AML-193 (cell line): Measurements from ENCODE around the gene DENND2D.

Source experiments
- DNase-seq, 2 experiments: peaks; one replicate each; lab custom pipeline; 2025; lab: John Stamatoyannopoulos, UW

Gene DENND2D

GRCh38 chr1:111202707-111203623 lies 2.5 kb upstream of the DENND2D start:
- DNase-seq, result no peak

DNA sequence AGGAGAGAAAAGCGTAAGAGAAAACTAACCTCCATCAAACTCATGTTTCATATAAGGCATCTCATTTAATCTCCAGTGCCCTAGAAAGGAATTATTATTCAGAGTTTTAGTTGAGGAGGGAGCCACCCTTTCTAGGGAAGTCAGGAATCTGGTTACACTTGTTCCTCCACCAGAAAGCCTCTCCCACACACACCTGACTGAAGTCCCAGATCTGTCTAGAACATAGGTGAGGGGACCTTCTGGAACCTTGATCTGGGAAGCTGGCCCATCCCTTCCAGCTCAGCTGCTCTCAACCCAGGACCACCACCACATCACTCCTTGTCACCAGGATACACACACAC lies 1.9 kb upstream of the DENND2D start:
- DNase-seq, result no peak

DNA sequence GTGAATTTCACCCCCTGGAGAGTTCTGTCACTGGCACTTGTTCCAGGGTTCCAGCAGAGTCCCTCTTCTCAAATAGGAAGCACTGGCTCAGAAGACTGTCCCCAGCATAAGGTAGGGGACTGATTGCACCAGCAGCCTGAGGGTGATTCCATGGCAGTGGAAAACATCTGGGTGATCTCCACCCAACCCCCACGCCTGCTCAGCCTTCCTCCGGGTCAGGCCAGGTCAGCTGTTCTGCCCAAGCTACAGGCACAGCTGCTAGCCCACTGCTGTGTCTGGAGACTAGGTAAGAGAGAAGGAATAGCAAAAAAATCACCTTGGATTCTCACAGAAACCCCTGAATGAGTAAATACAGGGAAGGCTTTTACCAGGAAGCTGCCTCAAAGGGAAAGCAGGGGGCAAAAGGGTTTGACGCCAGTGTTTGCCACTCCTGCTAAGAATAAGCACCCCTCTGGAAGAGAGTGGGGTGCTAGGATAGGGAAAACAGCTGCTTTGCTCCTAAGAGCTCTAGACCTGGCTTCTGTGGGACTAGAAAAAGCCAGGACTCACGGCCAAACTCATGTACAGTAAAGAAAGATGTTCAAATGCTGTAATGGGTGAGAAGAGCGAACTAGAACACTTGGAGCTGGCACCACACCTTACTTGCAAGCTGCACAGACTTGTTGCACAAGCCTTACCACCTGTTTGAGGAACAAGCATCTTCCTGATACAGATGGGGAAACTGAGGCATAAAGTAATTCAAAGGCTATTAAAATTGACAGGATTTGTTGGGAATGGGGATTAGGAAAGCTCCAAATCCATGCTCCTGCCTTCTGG lies 1.0 kb upstream of the DENND2D start:
- no peak for DNase-seq

DNA sequence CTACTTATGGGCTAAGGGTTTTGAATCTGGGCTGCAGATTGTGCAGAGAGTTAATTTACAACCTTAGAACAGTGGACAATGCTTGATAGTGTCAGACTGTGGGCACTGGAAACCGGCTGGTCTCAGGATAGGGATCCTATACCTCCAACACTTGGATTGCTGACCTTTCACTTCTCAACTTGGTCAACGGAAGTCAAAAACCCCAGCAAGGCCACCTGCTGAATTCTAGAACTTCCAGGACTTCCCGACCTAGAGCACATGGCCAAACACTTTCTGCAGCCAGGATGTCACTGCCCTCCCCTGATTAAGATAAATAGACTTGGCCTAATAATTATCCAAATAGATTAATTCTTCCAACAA lies 336 bp upstream of the DENND2D start:
- DNase-seq, result no peak

DNA sequence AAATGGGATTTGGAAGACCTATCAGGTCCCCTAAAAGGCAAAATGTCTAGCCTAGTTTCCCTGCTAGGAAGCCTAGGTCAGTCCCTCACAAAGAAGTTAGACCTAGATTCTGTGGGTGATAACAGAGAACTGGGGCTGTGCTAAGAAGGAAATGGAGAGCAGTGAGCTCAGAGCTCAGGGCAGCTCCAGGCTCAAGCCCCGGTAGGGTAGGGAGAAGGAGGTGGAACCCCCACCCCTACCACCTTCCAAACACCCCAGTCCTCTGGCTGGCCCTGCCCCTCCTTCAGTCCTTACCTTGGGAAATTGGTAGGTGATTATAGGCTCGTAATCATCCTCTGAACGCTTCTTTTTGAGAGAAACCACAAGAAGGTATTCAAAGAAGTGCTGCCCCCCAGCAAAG lies 1.1 kb downstream of the DENND2D start:
- DNase-seq, result no peak

DNA sequence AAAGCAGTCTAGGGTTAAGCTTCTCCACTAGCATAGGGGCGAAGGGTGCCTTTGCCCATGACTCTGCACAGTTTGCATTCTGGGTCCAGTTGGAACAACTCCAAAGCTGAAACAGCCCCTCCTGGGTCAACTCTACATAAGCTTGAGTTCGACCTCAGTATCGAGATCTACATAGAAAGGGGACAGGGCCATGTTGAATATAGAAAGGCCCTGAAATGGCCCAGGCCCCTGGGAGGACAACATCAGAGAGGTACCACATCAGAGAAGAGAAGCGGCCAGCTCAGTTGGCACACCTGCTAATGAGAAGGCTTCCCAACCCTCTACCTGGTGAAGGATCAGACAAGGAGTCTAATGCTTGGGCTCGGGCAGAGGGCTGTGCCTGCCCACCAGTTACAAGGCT lies 1.6 kb downstream of the DENND2D start:
- no peak for DNase-seq

DNA sequence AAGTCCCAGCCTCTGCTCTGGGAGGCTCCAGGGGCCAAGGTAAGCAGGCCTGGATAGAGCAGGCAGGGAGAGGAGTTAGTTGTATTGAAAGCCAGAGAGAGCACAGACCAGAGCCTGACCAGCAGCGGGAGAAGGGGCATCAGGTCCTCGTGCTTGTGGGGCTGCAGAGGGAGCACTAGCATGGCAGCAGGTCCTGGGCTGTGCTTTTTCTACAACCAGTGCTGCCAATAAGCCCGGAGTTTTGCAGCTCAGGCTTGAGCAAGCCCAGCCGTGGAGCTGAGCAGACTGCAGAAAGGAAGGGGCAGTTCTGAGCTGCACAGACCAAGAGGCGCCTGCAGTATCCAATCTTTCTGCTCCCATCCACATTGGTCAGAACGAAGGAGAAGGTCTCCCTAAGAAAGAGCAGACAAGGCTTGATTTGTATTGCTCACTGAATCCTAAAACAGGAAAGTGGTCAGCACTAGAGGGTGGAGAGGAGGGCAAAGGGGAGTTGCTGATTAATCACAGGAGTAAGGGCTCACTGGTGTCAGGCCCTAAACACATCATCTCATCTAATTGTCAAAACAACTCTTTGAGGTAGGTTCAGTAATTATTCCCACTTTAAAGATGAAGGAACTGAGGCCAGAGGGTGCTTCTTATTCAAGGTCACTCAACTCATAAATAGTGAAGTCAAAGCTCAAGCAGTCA lies 2.7 kb downstream of the DENND2D start:
- peak; percentile 23 to 27 for DNase-seq

GRCh38 chr1:111196213-111196612 lies 4.2 kb downstream of the DENND2D start:
- DNase-seq, result no peak

GRCh38 chr1:111195002-111195684 lies 5.3 kb downstream of the DENND2D start:
- DNase-seq, result no peak

- no peak for DNase-seq
Observed at GRCh38 chr1:111193712-111194480, 6.5 kb downstream of the DENND2D start.

DNA sequence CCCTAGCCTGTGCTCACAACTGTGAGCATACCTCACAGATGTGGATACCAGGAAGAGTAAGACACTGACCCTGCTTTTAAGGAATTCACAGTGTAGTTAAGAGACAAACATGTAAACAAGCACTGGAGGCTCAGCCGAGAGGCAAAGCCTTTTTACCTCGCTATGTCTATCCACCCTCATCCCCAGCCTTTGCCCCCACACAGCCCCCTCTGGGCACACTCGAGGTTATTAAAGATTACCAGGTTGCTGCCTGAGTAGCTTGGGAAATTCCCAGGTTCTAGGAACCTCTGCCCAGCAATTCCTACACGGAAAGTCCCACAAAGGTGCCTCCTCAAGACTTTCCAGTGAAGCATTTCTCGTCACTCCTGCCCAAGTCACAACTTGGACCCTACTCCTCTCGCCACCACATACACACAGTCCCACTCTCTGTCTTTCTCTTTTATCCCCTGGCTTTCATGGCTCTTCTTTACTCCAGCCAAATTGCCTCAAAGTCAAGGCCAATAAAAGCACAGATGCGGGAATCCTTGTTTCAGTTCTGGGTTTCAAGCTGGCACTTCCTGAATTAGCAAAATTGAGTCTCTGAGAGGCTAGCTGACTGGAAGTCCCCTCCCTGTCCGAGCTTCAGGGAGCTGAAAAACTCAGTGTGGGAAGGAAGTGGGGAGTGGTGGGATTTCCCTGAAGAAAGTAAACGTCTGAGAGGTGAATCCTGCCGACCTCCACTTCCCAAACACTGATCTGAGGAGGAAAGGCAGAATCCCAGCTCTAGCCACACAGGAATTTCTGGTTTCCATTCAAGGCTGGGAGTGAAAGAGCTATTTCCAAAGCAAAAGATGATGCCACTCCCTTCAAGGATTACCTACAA lies 7.6 kb downstream of the DENND2D start:
- no peak for DNase-seq

DNA sequence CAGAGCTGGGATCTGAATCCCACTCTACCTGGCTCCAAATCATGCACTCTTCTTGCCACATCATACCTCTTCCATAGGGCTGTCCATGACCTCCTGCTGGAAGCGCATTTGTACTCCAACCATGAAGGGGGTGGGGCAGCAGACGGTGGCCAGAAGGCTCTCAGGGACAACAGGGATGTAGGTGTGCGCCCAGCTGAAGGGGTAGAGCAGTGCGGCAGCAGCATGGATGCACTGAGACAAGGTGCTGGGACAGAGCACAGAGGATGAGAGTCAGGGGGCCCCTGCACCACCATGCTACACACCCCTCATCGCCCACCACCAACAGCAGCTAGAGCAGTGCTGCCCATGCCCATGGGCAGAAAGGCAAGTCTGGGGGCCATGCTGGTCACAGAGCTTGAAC lies 8.4 kb downstream of the DENND2D start:
- no peak for DNase-seq

DNA sequence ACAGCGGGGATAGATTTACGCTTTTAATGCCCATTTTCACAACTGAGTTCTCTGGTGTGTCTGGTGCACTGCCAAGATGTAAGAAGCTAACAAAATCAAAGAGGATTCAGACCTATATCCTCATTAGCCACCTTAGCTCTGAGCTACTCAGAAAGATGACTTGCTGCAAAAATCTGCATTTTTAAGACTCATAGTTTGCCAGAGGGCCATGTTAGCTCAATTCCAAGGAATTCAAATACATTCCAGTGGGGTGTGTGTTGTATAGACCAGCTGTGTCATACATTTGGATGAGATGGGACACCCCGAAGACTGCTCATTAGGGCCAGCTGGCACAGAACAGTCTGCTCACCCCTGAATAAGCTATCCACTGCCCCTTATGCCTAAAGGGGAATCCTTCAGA lies 8.9 kb downstream of the DENND2D start:
- DNase-seq, result no peak

DNA sequence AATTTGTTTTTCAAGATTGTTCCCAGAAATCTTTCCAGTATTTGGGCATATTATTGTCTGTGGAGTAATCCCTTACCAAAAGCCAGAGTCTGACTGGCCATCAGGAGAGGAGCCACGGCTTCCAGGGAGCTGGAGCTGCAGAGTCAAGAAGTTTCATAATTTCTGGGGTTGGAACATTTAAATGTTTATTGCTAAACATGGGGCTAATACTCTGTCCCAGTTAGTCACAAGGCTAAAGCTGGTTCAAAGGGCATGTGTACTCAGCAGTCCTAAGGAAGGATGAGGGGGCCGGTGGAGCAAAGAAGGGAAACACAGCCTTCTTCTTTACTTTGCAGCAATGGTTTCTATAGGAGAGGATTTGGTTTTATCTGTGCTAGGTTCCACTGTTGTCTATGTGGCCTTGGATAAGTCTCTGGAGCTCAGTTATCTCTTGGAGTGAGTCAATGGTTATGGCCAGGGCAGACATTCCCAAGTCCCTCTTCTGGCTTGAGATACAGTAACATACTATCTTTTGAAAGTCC lies 9.5 kb downstream of the DENND2D start:
- no peak for DNase-seq

GRCh38 chr1:111184663-111185062 lies 15.8 kb downstream of the DENND2D start:
- peak; percentile 42 to 52 for DNase-seq

DNA sequence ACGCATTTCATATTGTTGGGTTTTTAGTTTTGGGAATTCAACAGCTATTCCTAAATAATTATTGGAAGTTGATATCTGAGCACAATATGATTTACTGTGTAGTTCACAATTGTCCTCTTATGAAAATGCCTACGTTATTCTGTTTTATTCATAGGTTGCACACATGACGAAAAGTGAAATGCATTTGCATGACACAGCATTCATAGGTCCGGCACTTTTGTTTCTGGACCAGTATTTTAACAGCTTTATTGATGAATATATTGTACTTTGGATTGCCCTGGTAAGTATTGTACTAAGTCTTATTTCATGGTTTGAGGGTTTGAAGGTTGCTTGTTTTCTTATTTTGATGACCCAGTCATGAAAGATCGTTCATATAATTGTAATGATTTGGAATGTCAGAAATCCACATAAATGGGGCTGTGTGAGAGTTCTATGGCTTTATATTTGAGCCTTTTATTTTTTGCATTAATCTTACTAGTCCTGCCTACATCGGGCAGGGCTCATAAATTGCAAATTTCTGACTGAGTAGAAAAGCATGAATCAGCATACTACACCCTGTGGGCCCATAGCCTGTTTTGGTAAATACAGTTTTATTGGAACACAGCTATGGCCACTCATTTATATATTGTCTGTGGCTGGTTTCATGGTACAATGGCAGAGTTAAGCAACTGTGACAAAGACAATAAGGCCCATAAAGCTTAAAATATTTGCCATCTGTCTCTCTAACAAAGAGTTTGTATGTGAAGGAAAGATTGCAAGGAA lies 17.0 kb downstream of the DENND2D start:
- DNase-seq, result no peak

- no peak for DNase-seq
Observed at GRCh38 chr1:111182052-111182451, 18.4 kb downstream of the DENND2D start.

- DNase-seq, result no peak
Observed at GRCh38 chr1:111179968-111180533, 20.4 kb downstream of the DENND2D start.

DNA sequence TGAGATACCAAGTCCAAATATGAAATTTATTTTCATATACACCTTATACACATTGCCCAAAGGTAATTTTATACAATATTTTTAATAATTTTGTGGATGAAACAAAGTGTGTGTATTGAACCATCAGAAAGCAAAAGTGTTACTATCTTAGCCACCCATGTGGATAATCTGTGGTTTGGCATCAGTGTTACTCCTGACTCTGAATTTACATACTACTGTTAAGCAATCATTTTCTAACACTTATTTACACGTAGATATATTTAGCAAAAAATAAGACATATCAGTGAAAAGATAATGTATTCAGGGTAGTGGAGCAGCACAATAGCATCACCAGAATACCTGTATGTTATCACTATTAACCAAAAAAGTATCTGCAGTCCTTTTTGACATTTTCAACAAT lies 23.8 kb downstream of the DENND2D start:
- no peak for DNase-seq
